GM12801 (cell line): ENCODE results near the gene PRCC.

Source experiments
- CTCF ChIP-seq: IDR thresholded peaks from one replicate; pipeline ENCODE4 v1.5.1; 2011; ENCODE audit warnings: control low read depth; ENCODE audit not compliant: insufficient read length; ENCODE audit errors: extremely low read depth

Gene PRCC

GRCh38 chr1:156742017-156742416 lies 25.3 kb upstream of the PRCC start:
- no peak for TF ChIP-seq CTCF

- no peak for TF ChIP-seq CTCF
Observed at GRCh38 chr1:156742801-156743200, 24.5 kb upstream of the PRCC start.

- TF ChIP-seq CTCF = no peak
Observed at GRCh38 chr1:156743367-156744302, 23.7 kb upstream of the PRCC start.

GRCh38 chr1:156744344-156744743 lies 23.0 kb upstream of the PRCC start:
- TF ChIP-seq CTCF = no peak

- TF ChIP-seq CTCF = no peak
Observed at GRCh38 chr1:156744786-156745419, 22.4 kb upstream of the PRCC start.

GRCh38 chr1:156745881-156746280 lies 21.5 kb upstream of the PRCC start:
- no peak for TF ChIP-seq CTCF

GRCh38 chr1:156746406-156746727 lies 21.0 kb upstream of the PRCC start:
- TF ChIP-seq CTCF = no peak
